Ishikawa (cell line): ENCODE data around the gene DNLZ.

ENCODE experiments used
- CEBPB ChIP-seq: IDR thresholded peaks from 2 replicates; pipeline ENCODE4 v1.6.1; 2012
- CREB1 ChIP-seq: IDR thresholded peaks from 2 replicates; pipeline ENCODE4 v1.6.1; 2012; ENCODE audit warnings: low read depth
- EGR1 ChIP-seq: IDR thresholded peaks from 2 replicates; pipeline ENCODE4 v1.6.1; 2012
- EP300 ChIP-seq: IDR thresholded peaks from 2 replicates; pipeline ENCODE4 v1.6.1; 2012; ENCODE audit warnings: borderline replicate concordance
- FOXM1 ChIP-seq: IDR thresholded peaks from 2 replicates; pipeline ENCODE4 v1.6.1; 2012; ENCODE audit warnings: low read depth, borderline replicate concordance
- MAX ChIP-seq: IDR thresholded peaks from 2 replicates; pipeline ENCODE4 v1.6.1; 2012
- NFIC ChIP-seq: IDR thresholded peaks from 2 replicates; pipeline ENCODE4 v1.6.1; 2012
- RAD21 ChIP-seq: IDR thresholded peaks from 2 replicates; pipeline ENCODE4 v1.6.1; 2012; ENCODE audit warnings: low read depth
- TAF1 ChIP-seq: IDR thresholded peaks from 2 replicates; pipeline ENCODE4 v1.6.1; 2012; ENCODE audit warnings: low read depth, mild to moderate bottlenecking
- TCF12 ChIP-seq: IDR thresholded peaks from 2 replicates; pipeline ENCODE4 v1.6.1; 2012; ENCODE audit warnings: low read depth
- TEAD4 ChIP-seq: IDR thresholded peaks from 2 replicates; pipeline ENCODE4 v1.6.1; 2012
- YY1 ChIP-seq: IDR thresholded peaks from 2 replicates; pipeline ENCODE4 v1.6.1; 2012; ENCODE audit warnings: low read depth
- ZBTB7A ChIP-seq: IDR thresholded peaks from 2 replicates; pipeline ENCODE4 v1.6.1; 2012; ENCODE audit warnings: low read depth
- TF ChIP-seq, protein P1 (sequence below): IDR thresholded peaks from 2 replicates; pipeline ENCODE4 v1.6.1; 2012
- TF ChIP-seq, protein P2 (sequence below): IDR thresholded peaks from 2 replicates; pipeline ENCODE4 v1.6.1; 2012; ENCODE audit warnings: low read depth, mild to moderate bottlenecking

DNLZ gene

GRCh38 chr9:136409557-136410455 lies 46.3 kb upstream of the DNLZ start:
- TF ChIP-seq FOXM1: no peak
- peak; percentile 98 for TF ChIP-seq MAX
- TF ChIP-seq NFIC: no peak
- TF ChIP-seq TEAD4: no peak
- TF ChIP-seq YY1: no peak
- TF ChIP-seq TAF1: no peak
- TF ChIP-seq, protein P1, sequence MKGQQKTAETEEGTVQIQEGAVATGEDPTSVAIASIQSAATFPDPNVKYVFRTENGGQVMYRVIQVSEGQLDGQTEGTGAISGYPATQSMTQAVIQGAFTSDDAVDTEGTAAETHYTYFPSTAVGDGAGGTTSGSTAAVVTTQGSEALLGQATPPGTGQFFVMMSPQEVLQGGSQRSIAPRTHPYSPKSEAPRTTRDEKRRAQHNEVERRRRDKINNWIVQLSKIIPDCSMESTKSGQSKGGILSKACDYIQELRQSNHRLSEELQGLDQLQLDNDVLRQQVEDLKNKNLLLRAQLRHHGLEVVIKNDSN: 0 out of 2 replicates have a peak, but pooled peaks have one; percentile 14
- TF ChIP-seq TCF12: no peak
- TF ChIP-seq ZBTB7A: peak; percentile 4; the same call in 1 of the 2 replicates
- TF ChIP-seq, protein P2, sequence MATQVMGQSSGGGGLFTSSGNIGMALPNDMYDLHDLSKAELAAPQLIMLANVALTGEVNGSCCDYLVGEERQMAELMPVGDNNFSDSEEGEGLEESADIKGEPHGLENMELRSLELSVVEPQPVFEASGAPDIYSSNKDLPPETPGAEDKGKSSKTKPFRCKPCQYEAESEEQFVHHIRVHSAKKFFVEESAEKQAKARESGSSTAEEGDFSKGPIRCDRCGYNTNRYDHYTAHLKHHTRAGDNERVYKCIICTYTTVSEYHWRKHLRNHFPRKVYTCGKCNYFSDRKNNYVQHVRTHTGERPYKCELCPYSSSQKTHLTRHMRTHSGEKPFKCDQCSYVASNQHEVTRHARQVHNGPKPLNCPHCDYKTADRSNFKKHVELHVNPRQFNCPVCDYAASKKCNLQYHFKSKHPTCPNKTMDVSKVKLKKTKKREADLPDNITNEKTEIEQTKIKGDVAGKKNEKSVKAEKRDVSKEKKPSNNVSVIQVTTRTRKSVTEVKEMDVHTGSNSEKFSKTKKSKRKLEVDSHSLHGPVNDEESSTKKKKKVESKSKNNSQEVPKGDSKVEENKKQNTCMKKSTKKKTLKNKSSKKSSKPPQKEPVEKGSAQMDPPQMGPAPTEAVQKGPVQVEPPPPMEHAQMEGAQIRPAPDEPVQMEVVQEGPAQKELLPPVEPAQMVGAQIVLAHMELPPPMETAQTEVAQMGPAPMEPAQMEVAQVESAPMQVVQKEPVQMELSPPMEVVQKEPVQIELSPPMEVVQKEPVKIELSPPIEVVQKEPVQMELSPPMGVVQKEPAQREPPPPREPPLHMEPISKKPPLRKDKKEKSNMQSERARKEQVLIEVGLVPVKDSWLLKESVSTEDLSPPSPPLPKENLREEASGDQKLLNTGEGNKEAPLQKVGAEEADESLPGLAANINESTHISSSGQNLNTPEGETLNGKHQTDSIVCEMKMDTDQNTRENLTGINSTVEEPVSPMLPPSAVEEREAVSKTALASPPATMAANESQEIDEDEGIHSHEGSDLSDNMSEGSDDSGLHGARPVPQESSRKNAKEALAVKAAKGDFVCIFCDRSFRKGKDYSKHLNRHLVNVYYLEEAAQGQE: no peak
- TF ChIP-seq EP300: no peak
- TF ChIP-seq RAD21: no peak

GRCh38 chr9:136407911-136408310 lies 44.4 kb upstream of the DNLZ start:
- TF ChIP-seq, protein P1: no peak
- TF ChIP-seq TEAD4: no peak
- no peak for TF ChIP-seq MAX
- TF ChIP-seq, protein P2: no peak
- TF ChIP-seq CREB1: no peak
- no peak for TF ChIP-seq NFIC
- no peak for TF ChIP-seq ZBTB7A
- no peak for TF ChIP-seq TAF1
- TF ChIP-seq EGR1: no peak
- no peak for TF ChIP-seq EP300
- no peak for TF ChIP-seq YY1
- no peak for TF ChIP-seq TCF12
- no peak for TF ChIP-seq RAD21
- TF ChIP-seq CEBPB: no peak

DNA sequence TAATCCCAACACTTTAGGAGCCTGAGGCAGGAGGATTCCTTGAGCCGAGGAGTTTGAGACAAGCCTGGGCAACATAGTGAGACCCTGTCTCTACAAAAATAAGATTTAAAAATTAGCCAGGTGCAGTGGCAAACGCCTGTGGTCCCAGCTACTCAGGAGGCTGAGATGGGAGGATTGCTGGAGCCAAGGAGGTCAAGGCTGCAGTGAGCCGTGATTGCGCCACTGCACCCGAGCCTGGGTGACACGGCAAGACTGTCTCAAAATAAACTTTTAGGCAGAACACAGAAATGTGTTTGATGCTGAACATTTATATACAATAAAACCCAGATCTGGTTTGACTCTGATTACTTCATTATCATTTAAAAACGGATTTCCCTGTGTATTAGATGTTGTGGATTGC lies 41.9 kb upstream of the DNLZ start:
- TF ChIP-seq TEAD4: no peak
- no peak for TF ChIP-seq EGR1
- no peak for TF ChIP-seq TCF12
- TF ChIP-seq CEBPB: no peak
- TF ChIP-seq, protein P2: no peak
- TF ChIP-seq RAD21: no peak
- TF ChIP-seq YY1: no peak
- TF ChIP-seq CREB1: no peak
- TF ChIP-seq ZBTB7A: no peak
- no peak for TF ChIP-seq TAF1
- TF ChIP-seq, protein P1: no peak

- TF ChIP-seq TEAD4 (no peak), ZBTB7A (no peak), CREB1 (no peak), TAF1 (no peak), FOXM1 (no peak), EGR1 (no peak), EP300 (no peak), TCF12 (no peak), MAX (no peak), YY1 (no peak), NFIC (no peak), CEBPB (no peak), RAD21 (no peak)
- TF ChIP-seq, protein P2: no peak
- TF ChIP-seq, protein P1: no peak
Measured at GRCh38 chr9:136404801-136405136, 41.2 kb upstream of the DNLZ start.
